Stimulated activated CD8-positive, alpha-beta memory T cell treated with anti-CD3 and anti-CD28 coated beads, Interleukin-12 subunit alpha, Interleukin-12 subunit beta, amount 100 ng/mL, for 24 hours (primary cell): ENCODE results near the gene FZD2.
"Not testable (repeated sequence)": the region's sequence is repeated elsewhere in the genome, so short reads cannot be mapped to it uniquely, and the experiment has no call there.

ENCODE experiments used
- DNase-seq: peaks from one replicate; pipeline ENCODE4 v3.0.0-alpha.2; 2020; ENCODE audit errors: extremely low read depth

Gene FZD2

GRCh38 chr17:44546671-44547606, 10.3 kb upstream of the FZD2 start:
- no peak for DNase-seq

GRCh38 chr17:44547625-44548267, 9.5 kb upstream of the FZD2 start:
- DNase-seq, result no peak

- DNase-seq, result no peak
These were observed 8.7 kb upstream of the FZD2 start for GRCh38 chr17:44548376-44549230.

GRCh38 chr17:44549686-44550085, 7.6 kb upstream of the FZD2 start:
- no peak for DNase-seq

GRCh38 chr17:44552361-44552760, 4.9 kb upstream of the FZD2 start:
- no peak for DNase-seq

- no peak for DNase-seq
These were observed 2.2 kb upstream of the FZD2 start for GRCh38 chr17:44555099-44555498.

- no peak for DNase-seq
These were observed 985 bp upstream of the FZD2 start for GRCh38 chr17:44556166-44556831.

GRCh38 chr17:44557651-44558285, 484 bp downstream of the FZD2 start:
- DNase-seq, result no peak

- DNase-seq, result no peak
These were observed 1.0 kb downstream of the FZD2 start for GRCh38 chr17:44558334-44558709.

GRCh38 chr17:44558710-44559633, 1.7 kb downstream of the FZD2 start:
- no peak for DNase-seq

GRCh38 chr17:44559634-44560554, 2.6 kb downstream of the FZD2 start:
- no peak for DNase-seq

- DNase-seq, result no peak
These were observed 3.9 kb downstream of the FZD2 start for GRCh38 chr17:44561237-44561623.

- no peak for DNase-seq
These were observed 7.1 kb downstream of the FZD2 start for GRCh38 chr17:44564429-44564828.

- no peak for DNase-seq
These were observed 8.7 kb downstream of the FZD2 start for GRCh38 chr17:44565866-44566443.

- not testable (repeated sequence) for DNase-seq
These were observed 11.1 kb downstream of the FZD2 start for GRCh38 chr17:44568311-44568944.

- DNase-seq, result no peak
These were observed 11.9 kb downstream of the FZD2 start for GRCh38 chr17:44568945-44569858.

GRCh38 chr17:44572801-44573200, 15.5 kb downstream of the FZD2 start:
- no peak for DNase-seq
